Measurements from ENCODE around the gene CTNNAL1.

CTNNAL1 gene

GRCh38 chr9:109030426-109030825 lies 17.1 kb upstream of the CTNNAL1 start:
- no peak for DNase-seq (ENCODE audit: low read depth in 2 of 2, low spot score in 1 of 2)

GRCh38 chr9:109028457-109028856 lies 15.2 kb upstream of the CTNNAL1 start:
- DNase-seq (ENCODE audit: low read depth in 2 of 2, low spot score in 1 of 2) = no peak

- DNase-seq (ENCODE audit: low read depth in 2 of 2, low spot score in 1 of 2) = no peak
These were observed 13.9 kb upstream of the CTNNAL1 start for GRCh38 chr9:109027176-109027575.

- no peak for DNase-seq (ENCODE audit: low read depth in 2 of 2, low spot score in 1 of 2)
These were observed 13.0 kb upstream of the CTNNAL1 start for GRCh38 chr9:109026306-109026705.

- no peak for DNase-seq (ENCODE audit: low read depth in 2 of 2, low spot score in 1 of 2)
These were observed 9.6 kb upstream of the CTNNAL1 start for GRCh38 chr9:109022873-109023272.

- DNase-seq (ENCODE audit: low read depth in 2 of 2, low spot score in 1 of 2) = no peak
These were observed 7.5 kb upstream of the CTNNAL1 start for GRCh38 chr9:109020581-109021511.

GRCh38 chr9:109020113-109020512 lies 6.8 kb upstream of the CTNNAL1 start:
- DNase-seq (ENCODE audit: low read depth in 2 of 2, low spot score in 1 of 2) = no peak

- DNase-seq (ENCODE audit: low read depth in 2 of 2, low spot score in 1 of 2) = no peak
These were observed 6.1 kb upstream of the CTNNAL1 start for GRCh38 chr9:109019420-109019819.

GRCh38 chr9:109017493-109017892 lies 4.2 kb upstream of the CTNNAL1 start:
- no peak for DNase-seq (ENCODE audit: low read depth in 2 of 2, low spot score in 1 of 2)

- no peak for DNase-seq (ENCODE audit: low read depth in 2 of 2, low spot score in 1 of 2)
These were observed 3.8 kb upstream of the CTNNAL1 start for GRCh38 chr9:109017061-109017460.

GRCh38 chr9:109016132-109016531 lies 2.8 kb upstream of the CTNNAL1 start:
- DNase-seq (ENCODE audit: low read depth in 2 of 2, low spot score in 1 of 2) = no peak

GRCh38 chr9:109014608-109015280 lies 1.4 kb upstream of the CTNNAL1 start:
- DNase-seq (ENCODE audit: low read depth in 2 of 2, low spot score in 1 of 2) = no peak

GRCh38 chr9:109013679-109014607 lies 644 bp upstream of the CTNNAL1 start:
- no peak for DNase-seq (ENCODE audit: low read depth in 2 of 2, low spot score in 1 of 2)

GRCh38 chr9:109012009-109012875 lies 1.1 kb downstream of the CTNNAL1 start:
- DNase-seq (ENCODE audit: low read depth in 2 of 2, low spot score in 1 of 2) = peak in 1 of 2 donors; percentile 14

GRCh38 chr9:109011231-109011671 lies 2.0 kb downstream of the CTNNAL1 start:
- DNase-seq (ENCODE audit: low read depth in 2 of 2, low spot score in 1 of 2) = no peak

- DNase-seq (ENCODE audit: low read depth in 2 of 2, low spot score in 1 of 2) = peak in 1 of 2 donors; percentile 29
These were observed 2.6 kb downstream of the CTNNAL1 start for GRCh38 chr9:109010746-109011145.

GRCh38 chr9:109005678-109006077 lies 7.6 kb downstream of the CTNNAL1 start:
- no peak for DNase-seq (ENCODE audit: low read depth in 2 of 2, low spot score in 1 of 2)

GRCh38 chr9:109003116-109003515 lies 10.2 kb downstream of the CTNNAL1 start:
- DNase-seq (ENCODE audit: low read depth in 2 of 2, low spot score in 1 of 2) = no peak

GRCh38 chr9:109002141-109002540 lies 11.2 kb downstream of the CTNNAL1 start:
- no peak for DNase-seq (ENCODE audit: low read depth in 2 of 2, low spot score in 1 of 2)

- no peak for DNase-seq (ENCODE audit: low read depth in 2 of 2, low spot score in 1 of 2)
These were observed 12.0 kb downstream of the CTNNAL1 start for GRCh38 chr9:109001275-109001676.

All from stimulated activated CD8-positive, alpha-beta memory T cell treated with anti-CD3 and anti-CD28 coated beads, Interleukin-4, amount 100 ng/mL, for 1 hour (primary cell).